Bone marrow (tissue), 2 donors: ENCODE measurements around the gene HEY2.
A peak's percentile ranks its signal among the peaks of the same experiment; 100 is the strongest.

ENCODE experiments used
- DNase-seq, 2 donors: peaks; one replicate each; lab custom pipeline; 2025; lab: John Stamatoyannopoulos, UW

HEY2 gene

DNA sequence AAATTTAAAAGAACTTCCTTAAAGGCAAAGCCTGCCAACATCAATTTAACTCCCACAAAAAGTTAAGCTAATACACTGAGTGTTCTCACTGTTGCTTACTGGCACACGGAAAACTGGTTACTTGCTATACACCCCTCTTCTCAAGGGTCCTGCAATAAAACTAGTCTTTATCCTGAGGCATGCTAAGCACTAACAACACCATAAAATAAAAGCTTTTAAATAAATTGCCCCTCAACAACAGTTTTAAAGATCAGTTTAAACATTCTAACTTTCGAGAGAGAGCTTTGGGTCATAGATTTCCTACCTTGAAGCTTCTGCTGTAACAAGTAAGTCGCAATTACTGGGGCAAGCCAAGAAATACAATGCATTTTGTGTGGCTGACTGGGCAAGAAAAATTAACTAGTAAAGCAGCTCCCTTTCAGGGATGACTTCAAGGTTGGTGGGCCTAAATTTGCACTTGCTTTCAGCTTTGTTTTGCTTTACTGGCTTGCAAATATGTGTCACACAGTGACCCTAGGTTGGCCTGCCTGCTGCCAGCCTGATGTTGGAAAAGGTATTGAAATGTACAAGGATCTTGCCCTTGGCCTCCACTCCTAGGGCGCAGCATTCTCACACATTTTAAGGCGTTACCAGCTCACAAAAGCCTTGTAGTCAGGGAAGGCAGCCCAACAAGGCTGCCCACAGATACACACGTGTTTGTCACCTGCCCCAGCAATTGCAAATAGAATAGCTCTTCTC, 4.0 kb upstream of the HEY2 start:
- DNase-seq: no peak

DNA sequence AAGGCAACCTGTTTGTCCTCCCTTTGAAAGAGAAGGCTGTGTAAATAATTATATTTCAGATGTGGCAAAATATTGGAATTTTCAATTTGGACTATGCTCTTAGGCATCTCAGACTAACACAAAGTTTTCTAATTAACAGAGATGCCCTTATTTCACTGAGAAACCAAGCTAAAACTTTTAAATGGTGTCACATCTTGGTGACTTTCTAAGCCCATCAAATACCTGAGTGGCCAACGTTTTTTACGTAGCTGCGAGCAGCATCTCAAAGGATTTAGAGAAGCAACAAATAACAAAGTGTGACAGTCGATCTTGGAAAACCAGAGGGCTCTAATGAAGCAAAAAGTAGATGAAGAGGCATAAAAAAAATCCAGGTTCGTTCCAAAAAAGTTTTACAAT, 3.4 kb upstream of the HEY2 start:
- no peak for DNase-seq

- DNase-seq: peak; percentile 7 to 57
Observed at GRCh38 chr6:125746731-125747588, 2.5 kb upstream of the HEY2 start.

DNA sequence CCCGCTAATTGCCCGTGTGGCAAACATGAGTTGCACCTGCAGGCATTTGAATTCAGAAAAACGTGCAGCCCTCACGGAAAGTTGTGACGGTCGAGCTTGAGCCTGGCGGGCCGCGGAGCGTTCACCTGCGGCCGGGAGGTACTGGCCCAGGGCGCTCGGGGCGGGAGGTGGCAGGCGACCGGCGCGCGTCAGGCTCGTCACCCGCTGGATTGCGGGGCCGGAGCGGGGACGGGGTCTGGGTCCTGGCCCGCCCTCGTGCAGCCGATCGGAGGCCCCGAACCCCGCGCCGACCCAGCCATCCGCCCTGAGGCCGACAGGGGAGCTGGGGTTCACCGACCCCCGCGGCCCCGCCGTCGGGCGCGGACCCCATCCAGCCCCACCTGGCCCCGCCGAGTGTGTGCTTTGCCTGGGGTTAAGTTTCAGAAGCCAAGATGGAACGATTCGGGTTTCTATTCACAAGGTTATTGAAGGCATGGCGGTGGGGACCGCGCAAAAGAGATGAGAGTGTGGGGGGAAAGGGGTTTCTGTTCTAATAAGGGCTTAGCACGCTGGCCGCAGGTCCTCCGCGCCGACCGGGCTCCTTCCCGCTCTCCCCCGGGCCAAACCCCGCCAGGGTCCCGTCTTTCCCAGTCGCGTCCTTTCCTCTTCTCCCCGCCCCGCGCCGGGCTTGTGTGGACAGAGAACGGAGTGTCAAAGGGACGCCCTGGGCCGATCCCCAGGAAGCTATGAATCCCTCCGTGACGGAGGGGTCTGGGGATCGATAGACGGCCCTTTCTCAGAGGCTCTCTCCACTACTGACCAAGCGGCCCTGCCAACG, 1.6 kb upstream of the HEY2 start:
- peak in 1 of 2 donors; percentile 33 for DNase-seq

- DNase-seq: no peak
Observed at GRCh38 chr6:125748406-125749172, 843 bp upstream of the HEY2 start.

GRCh38 chr6:125749865-125750691, 646 bp downstream of the HEY2 start:
- no peak for DNase-seq

GRCh38 chr6:125750692-125751333, 1.4 kb downstream of the HEY2 start:
- no peak for DNase-seq

- DNase-seq: no peak
Observed at GRCh38 chr6:125751334-125751916, 2.0 kb downstream of the HEY2 start.

- DNase-seq: no peak
Observed at GRCh38 chr6:125752773-125753172, 3.3 kb downstream of the HEY2 start.

DNA sequence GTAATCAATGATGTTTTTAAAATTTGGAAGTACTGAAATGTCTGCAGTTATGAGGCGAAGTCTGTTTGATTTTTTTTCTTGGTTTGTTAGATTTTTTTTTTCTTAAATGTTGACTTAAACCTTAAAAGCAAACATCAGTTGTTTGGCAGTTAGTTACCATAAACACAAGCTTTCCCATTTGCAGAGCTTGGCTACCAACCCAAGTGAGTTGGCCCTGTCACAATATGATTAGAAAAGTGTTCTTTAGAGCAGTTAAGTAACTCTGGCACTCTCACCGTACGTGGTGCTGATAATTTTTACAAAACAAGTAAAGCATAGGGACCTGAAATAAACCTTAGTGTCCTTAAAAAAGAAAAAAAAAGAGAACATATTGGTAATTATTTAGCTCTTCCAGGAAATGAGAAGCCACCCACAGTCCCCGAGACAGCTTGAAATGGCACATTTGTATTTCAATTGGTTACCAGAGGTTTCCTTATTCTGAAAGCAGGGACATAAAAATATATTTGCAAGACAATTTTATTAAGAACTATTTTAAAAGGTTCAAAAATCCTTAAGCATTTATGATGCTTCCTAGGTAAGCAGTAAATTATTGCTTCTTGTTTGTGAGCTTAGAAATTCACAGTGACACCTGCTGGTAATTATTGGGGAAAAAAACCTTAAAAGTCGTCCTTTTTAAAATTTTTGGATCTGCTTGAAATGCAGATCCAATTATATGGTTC, 3.9 kb downstream of the HEY2 start:
- peak in 1 of 2 donors; percentile 44 for DNase-seq

DNA sequence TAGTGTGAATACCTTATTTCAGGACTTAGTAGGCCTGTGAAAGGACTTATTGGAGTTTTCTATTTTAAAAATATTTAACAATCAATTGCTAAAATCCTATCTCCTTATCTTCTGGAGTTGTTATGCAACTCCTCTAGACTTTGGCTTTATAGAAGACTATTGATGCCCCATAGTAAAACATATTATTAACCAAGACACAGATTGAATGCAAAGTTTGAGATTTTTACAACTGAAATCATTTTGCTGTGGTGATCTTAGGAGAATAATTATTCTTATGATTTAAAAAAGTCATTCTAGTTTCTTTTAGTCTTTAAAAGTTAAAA, 4.5 kb downstream of the HEY2 start:
- no peak for DNase-seq

DNA sequence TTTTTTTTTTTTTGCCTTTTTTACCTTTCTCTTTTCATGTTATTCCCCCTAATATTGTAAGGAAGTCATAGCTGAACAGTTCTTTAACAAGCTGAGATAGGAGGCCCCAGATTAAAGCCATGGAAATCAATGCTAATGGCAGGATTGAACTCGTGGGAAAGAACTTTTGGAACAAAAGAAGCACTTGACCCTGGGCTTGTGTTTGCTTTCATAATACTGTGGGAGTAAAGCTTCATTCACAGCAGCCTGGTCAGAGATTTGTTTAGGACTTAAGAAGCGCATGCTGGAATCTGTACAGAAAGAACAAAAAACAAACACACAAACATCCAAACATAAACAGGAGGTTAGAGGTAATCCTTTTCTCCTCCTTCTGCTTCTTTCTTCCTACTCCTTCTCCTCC, 5.1 kb downstream of the HEY2 start:
- no peak for DNase-seq

- no peak for DNase-seq
Observed at GRCh38 chr6:125759184-125759902, 9.9 kb downstream of the HEY2 start.

- DNase-seq: no peak
Observed at GRCh38 chr6:125759959-125760457, 10.6 kb downstream of the HEY2 start.

GRCh38 chr6:125764121-125764671, 14.8 kb downstream of the HEY2 start:
- DNase-seq: no peak

GRCh38 chr6:125765944-125766343, 16.5 kb downstream of the HEY2 start:
- no peak for DNase-seq

DNA sequence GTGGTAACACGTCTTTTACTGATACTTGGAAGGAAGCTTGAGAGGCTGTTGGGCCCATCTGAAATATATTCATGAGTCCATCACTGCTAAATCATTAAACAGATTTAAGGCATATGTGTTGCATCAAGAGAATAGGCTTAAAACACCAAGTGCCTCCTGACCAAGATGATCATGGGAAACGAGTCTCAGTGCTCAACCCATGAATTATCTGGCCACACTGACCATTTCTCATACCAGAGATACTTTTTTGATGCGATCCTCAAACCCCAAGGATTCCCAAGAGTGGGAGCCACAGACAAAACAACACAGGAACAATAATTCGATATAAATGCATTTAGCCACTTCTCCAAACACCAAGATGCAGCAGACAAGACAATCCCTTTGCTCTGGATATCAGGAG, 17.2 kb downstream of the HEY2 start:
- no peak for DNase-seq

- DNase-seq: no peak
Observed at GRCh38 chr6:125769147-125769783, 19.8 kb downstream of the HEY2 start.
